Trophoblast cell (in vitro differentiated cells and primary cell): ENCODE data around the gene ZNF488.

Source experiments
- DNase-seq, 2 donors: peaks; one replicate each; pipeline ENCODE4 v3.0.0-alpha.2; 2016
- H2AFZ ChIP-seq: 2 replicates; pipeline ENCODE4 v1.6.1; 2013; ENCODE audit warnings: low read length, moderate library complexity, mild to moderate bottlenecking; ENCODE audit not compliant: insufficient read depth, poor library complexity
- H2AK5ac ChIP-seq: 2 replicates; pipeline ENCODE4 v1.6.1; 2013; ENCODE audit warnings: mild to moderate bottlenecking, low read length
- H2BK120ac ChIP-seq: 2 replicates; pipeline ENCODE4 v1.6.1; 2013; ENCODE audit warnings: low read length, mild to moderate bottlenecking, moderate library complexity; ENCODE audit not compliant: insufficient read depth, poor library complexity
- H2BK12ac ChIP-seq: 2 replicates; pipeline ENCODE4 v1.6.1; 2013; ENCODE audit warnings: mild to moderate bottlenecking, low read length, moderate library complexity
- H2BK5ac ChIP-seq: 2 replicates; pipeline ENCODE4 v1.6.1; 2013; ENCODE audit warnings: low read length, low read depth, moderate library complexity, mild to moderate bottlenecking; ENCODE audit not compliant: poor library complexity
- H3K14ac ChIP-seq: 2 replicates; pipeline ENCODE4 v1.6.1; 2013; ENCODE audit warnings: mild to moderate bottlenecking, low read length
- H3K18ac ChIP-seq: 2 replicates; pipeline ENCODE4 v1.6.1; 2013; ENCODE audit warnings: mild to moderate bottlenecking, low read length
- H3K23ac ChIP-seq: 2 replicates; pipeline ENCODE4 v1.6.1; 2013; ENCODE audit warnings: low read length
- H3K27ac ChIP-seq: 2 replicates; pipeline ENCODE4 v1.5.1; 2013; ENCODE audit warnings: low read depth, mild to moderate bottlenecking, inconsistent platforms, low read length, moderate library complexity
- H3K27me3 ChIP-seq: 2 replicates; pipeline ENCODE4 v1.6.1; 2013; ENCODE audit warnings: inconsistent platforms, mild to moderate bottlenecking, low read length, moderate library complexity; ENCODE audit not compliant: insufficient read depth
- H3K36me3 ChIP-seq, 2 experiments: 1 replicate in 1 of 2; 2 replicates in 1 of 2; pipeline ENCODE4 v1.6.1; 2013; ENCODE audit warnings: low read length in 2 of 2, mild to moderate bottlenecking in 2 of 2, moderate library complexity in 1 of 2; ENCODE audit not compliant: insufficient read depth in 2 of 2, control insufficient read depth in 1 of 2
- H3K4ac ChIP-seq: 2 replicates; pipeline ENCODE4 v1.6.1; 2013; ENCODE audit warnings: low read depth, mild to moderate bottlenecking, low read length, moderate library complexity
- H3K4me1 ChIP-seq, 2 experiments: 1 replicate in 1 of 2; 2 replicates in 1 of 2; pipeline ENCODE4 v1.6.1; 2013; ENCODE audit warnings: low read length in 2 of 2, mild to moderate bottlenecking in 2 of 2, moderate library complexity in 1 of 2; ENCODE audit not compliant: insufficient read depth in 2 of 2, control insufficient read depth in 1 of 2
- H3K4me2 ChIP-seq: 2 replicates; pipeline ENCODE4 v1.6.1; 2013; ENCODE audit warnings: inconsistent platforms, mild to moderate bottlenecking, low read length, moderate library complexity
- H3K4me3 ChIP-seq: 2 replicates; pipeline ENCODE4 v1.5.1; 2013; ENCODE audit warnings: mild to moderate bottlenecking, low read depth, low read length, inconsistent platforms
- H3K79me1 ChIP-seq: one replicate; pipeline ENCODE4 v1.6.1; 2013; ENCODE audit warnings: low read length
- H3K79me2 ChIP-seq: 2 replicates; pipeline ENCODE4 v1.6.1; 2013; ENCODE audit warnings: low read length, mild to moderate bottlenecking; ENCODE audit not compliant: control insufficient read depth, insufficient read depth, poor library complexity
- H3K9ac ChIP-seq: 2 replicates; pipeline ENCODE4 v1.6.1; 2013; ENCODE audit warnings: mild to moderate bottlenecking, low read length
- H3K9me3 ChIP-seq: 2 replicates; pipeline ENCODE4 v1.6.1; 2013; ENCODE audit warnings: low read depth, mild to moderate bottlenecking, control low read depth, inconsistent platforms, low read length; ENCODE audit not compliant: insufficient read depth
- H4K12ac ChIP-seq: 2 replicates; pipeline ENCODE4 v1.6.1; 2013; ENCODE audit warnings: low read depth, mild to moderate bottlenecking, low read length, moderate library complexity
- H4K8ac ChIP-seq: 2 replicates; pipeline ENCODE4 v1.6.1; 2013; ENCODE audit warnings: low read depth, mild to moderate bottlenecking, low read length, moderate library complexity
- H4K91ac ChIP-seq: one replicate; pipeline ENCODE4 v1.6.1; 2013; ENCODE audit warnings: low read depth, mild to moderate bottlenecking, low read length, moderate library complexity
- WGBS: extraction: QIAGEN DNeasy Blood & Tissue Kit; methylation state at CpG from one replicate; pipeline ENCODE4 v1.1.7; 2013; ENCODE audit warnings: missing lambda C conversion rate; ENCODE audit not compliant: insufficient read length, insufficient coverage; ENCODE audit errors: extremely low coverage; 5-methylcytosine and 5-hydroxymethylcytosine counted together

The ZNF488 gene

GRCh38 chr10:47359101-47359500 lies 25.0 kb downstream of the ZNF488 start:
- H4K12ac ChIP-seq: no peak overlapping the region
- no peak overlapping the region for H2BK5ac ChIP-seq
- no peaks in the 10 kb centered on the region for H3K9me3 ChIP-seq
- no CpG with 5 or more reads among the region's 2 CpGs for WGBS
- no peak overlapping the region for H4K91ac ChIP-seq
- no peaks in the 10 kb centered on the region for H3K79me1 ChIP-seq
- H3K4me3 ChIP-seq: no peak overlapping the region
- no peak overlapping the region for H3K4ac ChIP-seq
- DNase-seq: no peak
- no peak overlapping the region for H2BK120ac ChIP-seq
- no peak overlapping the region for H4K8ac ChIP-seq
- H3K4me1 ChIP-seq: peaks cover 0 to 3% of the 10 kb centered on the region in 2 experiments
- no peak overlapping the region for H2BK12ac ChIP-seq
- no peak overlapping the region for H2AK5ac ChIP-seq
- H3K4me2 ChIP-seq: no peak overlapping the region
- no peak overlapping the region for H3K27ac ChIP-seq
- no peaks in the 10 kb centered on the region for H3K36me3 ChIP-seq
- no peak overlapping the region for H3K18ac ChIP-seq
- H3K23ac ChIP-seq: no peak overlapping the region
- H3K79me2 ChIP-seq: peaks cover 1% of the 10 kb centered on the region
- H3K9ac ChIP-seq: no peak overlapping the region
- no peak overlapping the region for H3K14ac ChIP-seq
- H3K27me3 ChIP-seq: no peaks in the 10 kb centered on the region
- H2AFZ ChIP-seq: no peak overlapping the region

- Histone ChIP-seq H2AFZ (no peak overlapping the region), H4K8ac (no peak overlapping the region), H3K4ac (no peak overlapping the region), H2BK120ac (no peak overlapping the region), H3K36me3 (no peaks in the 10 kb centered on the region), H3K27ac (no peak overlapping the region), H3K14ac (no peak overlapping the region), H3K4me3 (no peak overlapping the region), H3K27me3 (no peaks in the 10 kb centered on the region), H4K12ac (no peak overlapping the region), H3K23ac (no peak overlapping the region), H2BK12ac (no peak overlapping the region), H3K18ac (no peak overlapping the region), H3K79me2 (peaks cover 1% of the 10 kb centered on the region), H3K4me2 (no peak overlapping the region), H3K79me1 (no peaks in the 10 kb centered on the region), H2AK5ac (no peak overlapping the region), H3K9me3 (no peaks in the 10 kb centered on the region), H3K9ac (no peak overlapping the region), H4K91ac (no peak overlapping the region), H2BK5ac (no peak overlapping the region), H3K4me1 (peaks cover 0 to 3% of the 10 kb centered on the region in 2 experiments)
- no CpG with 5 or more reads among the region's 3 CpGs for WGBS
- DNase-seq: no peak
Measured at GRCh38 chr10:47358457-47358856, 25.6 kb downstream of the ZNF488 start.

GRCh38 chr10:47357911-47358310 lies 26.2 kb downstream of the ZNF488 start:
- no peak overlapping the region for H4K12ac ChIP-seq
- H2BK12ac ChIP-seq: no peak overlapping the region
- H3K9ac ChIP-seq: no peak overlapping the region
- no peak for DNase-seq
- H3K4me1 ChIP-seq: peaks cover 0 to 3% of the 10 kb centered on the region in 2 experiments
- no peak overlapping the region for H3K18ac ChIP-seq
- H3K4me2 ChIP-seq: no peak overlapping the region
- no peak overlapping the region for H3K27ac ChIP-seq
- peaks cover 1% of the 10 kb centered on the region for H3K79me2 ChIP-seq
- H3K79me1 ChIP-seq: no peaks in the 10 kb centered on the region
- H3K4ac ChIP-seq: no peak overlapping the region
- no peak overlapping the region for H2BK120ac ChIP-seq
- H3K27me3 ChIP-seq: no peaks in the 10 kb centered on the region
- no peak overlapping the region for H4K8ac ChIP-seq
- H3K9me3 ChIP-seq: no peaks in the 10 kb centered on the region
- no peak overlapping the region for H2BK5ac ChIP-seq
- H2AFZ ChIP-seq: no peak overlapping the region
- H3K14ac ChIP-seq: no peak overlapping the region
- H2AK5ac ChIP-seq: no peak overlapping the region
- H3K36me3 ChIP-seq: no peaks in the 10 kb centered on the region
- H4K91ac ChIP-seq: no peak overlapping the region
- H3K23ac ChIP-seq: no peak overlapping the region
- WGBS: no CpG with 5 or more reads among the region's 3 CpGs
- no peak overlapping the region for H3K4me3 ChIP-seq

GRCh38 chr10:47357131-47357582 lies 26.9 kb downstream of the ZNF488 start:
- Histone ChIP-seq H2BK12ac (no peak overlapping the region), H2AK5ac (no peak overlapping the region), H3K23ac (no peak overlapping the region), H2AFZ (no peak overlapping the region), H3K27me3 (no peaks in the 10 kb centered on the region), H3K4me2 (no peak overlapping the region), H4K91ac (no peak overlapping the region), H3K79me1 (no peaks in the 10 kb centered on the region), H3K14ac (no peak overlapping the region), H3K9ac (no peak overlapping the region), H3K18ac (no peak overlapping the region), H4K8ac (no peak overlapping the region), H3K4me3 (no peak overlapping the region), H3K4ac (no peak overlapping the region), H3K9me3 (no peaks in the 10 kb centered on the region), H2BK120ac (no peak overlapping the region), H3K4me1 (peaks cover 0 to 3% of the 10 kb centered on the region in 2 experiments), H4K12ac (no peak overlapping the region), H3K27ac (no peak overlapping the region), H2BK5ac (no peak overlapping the region), H3K79me2 (peaks cover 1% of the 10 kb centered on the region), H3K36me3 (no peaks in the 10 kb centered on the region)
- WGBS: no CpG with 5 or more reads among the region's 12 CpGs
- DNase-seq: no peak
